Smooth muscle cell (in vitro differentiated cells): ENCODE measurements around the gene ATP10A. TPM values are rescaled to one million over a fixed set of nuclear protein-coding genes. Genes with fewer than 3 reads are reported as not detected.

Experiments used
- DNase-seq: peaks from one replicate; lab custom pipeline; 2025; ENCODE audit not compliant: unreplicated experiment; lab: John Stamatoyannopoulos, UW
- H2AFZ ChIP-seq: fragments of 200-600 bp; sonication (generic); 2 replicates; pipeline ENCODE4 v1.6.0; 2016; ENCODE audit warnings: antibody characterized with exemption, low read depth, mild to moderate bottlenecking
- H3F3A ChIP-seq: fragments of 200-600 bp; sonication (generic); 2 replicates; pipeline ENCODE4 v1.6.0; 2017; ENCODE audit warnings: antibody characterized with exemption, low read depth
- H3K27ac ChIP-seq: fragments of 200-600 bp; sonication (generic); 2 replicates; pipeline ENCODE4 v1.5.1; 2016; ENCODE audit warnings: low read depth, mild to moderate bottlenecking
- H3K27me3 ChIP-seq: fragments of 200-600 bp; sonication (generic); 2 replicates; pipeline ENCODE4 v1.6.1; 2016; ENCODE audit warnings: low read depth, mild to moderate bottlenecking
- H3K36me3 ChIP-seq: fragments of 200-600 bp; sonication (generic); 2 replicates; pipeline ENCODE4 v1.5.1; 2016; ENCODE audit warnings: low read depth
- H3K4me1 ChIP-seq: fragments of 200-600 bp; sonication (generic); 2 replicates; pipeline ENCODE4 v1.5.1; 2016; ENCODE audit warnings: low read depth
- H3K4me2 ChIP-seq: fragments of 200-600 bp; sonication (generic); 2 replicates; pipeline ENCODE4 v1.6.0; 2016; ENCODE audit warnings: mild to moderate bottlenecking
- H3K4me3 ChIP-seq: fragments of 200-600 bp; sonication (generic); 2 replicates; pipeline ENCODE4 v1.5.1; 2016; ENCODE audit warnings: mild to moderate bottlenecking
- H3K79me2 ChIP-seq: fragments of 200-600 bp; sonication (generic); 2 replicates; pipeline ENCODE4 v1.6.0; 2016; ENCODE audit warnings: low read depth, mild to moderate bottlenecking
- H3K9ac ChIP-seq: fragments of 200-600 bp; sonication (generic); 2 replicates; pipeline ENCODE4 v1.6.0; 2016; ENCODE audit warnings: low read depth
- H3K9me3 ChIP-seq: fragments of 200-600 bp; sonication (generic); replicated peaks from 2 replicates; pipeline ENCODE4 v1.5.1; 2016; ENCODE audit warnings: low read depth
- H4K20me1 ChIP-seq: fragments of 200-600 bp; sonication (generic); 2 replicates; pipeline ENCODE4 v1.6.0; 2016; ENCODE audit warnings: low read depth
- WGBS: methylation state at CpG from one replicate; pipeline ENCODE4 v1.1.7; 2016; ENCODE audit warnings: low lambda C conversion rate; 5-methylcytosine and 5-hydroxymethylcytosine counted together
- polyA plus RNA-seq: library from polyadenylated mRNA; unstranded; fragments of >200 nt; fragmentation: Nextera tagmentation; extraction: Ambion mirVana; gene quantifications from 2 replicates; pipeline ENCODE4 v1.2.1, GENCODE V29; 2016
- total RNA-seq: library from RNA; depleted of rRNA; stranded (reverse); fragments of >200 nt; gene quantifications from 2 replicates; pipeline ENCODE4 v1.2.3, GENCODE V29; 2014
- TF ChIP-seq, protein P1 (sequence below): fragments of 200-600 bp; sonication (generic); IDR thresholded peaks from 2 replicates; pipeline ENCODE4 v1.5.1; 2017; ENCODE audit warnings: borderline replicate concordance, mild to moderate bottlenecking, antibody characterized with exemption; ENCODE audit not compliant: insufficient read depth, poor library complexity, severe bottlenecking

ATP10A gene
- total and polyA plus RNA-seq, 2 experiments from 2014 or later, result 10.6 to 12.3 TPM

DNA sequence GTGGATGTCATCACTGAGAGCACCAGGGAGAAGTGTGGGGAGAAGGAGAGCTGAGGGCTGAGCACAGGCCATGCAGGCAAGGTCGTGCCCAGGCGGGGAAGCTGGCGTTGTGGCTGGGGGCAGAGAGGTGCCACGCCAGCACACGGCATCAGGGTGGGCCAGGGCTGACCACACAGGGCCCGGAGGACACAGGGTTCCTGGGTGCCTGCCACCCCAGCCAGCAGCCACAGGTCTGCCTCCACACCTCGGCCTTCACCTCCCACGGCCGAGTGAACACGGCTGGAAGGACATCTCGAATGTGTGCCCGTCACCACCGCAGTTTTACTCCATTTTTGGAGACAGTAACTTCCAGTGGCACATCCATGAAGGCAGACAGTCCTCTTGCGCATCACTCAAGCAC lies 77.1 kb downstream of the ATP10A start:
- WGBS, result 94% methylated on average over 14 of the region's 14 CpGs
- peak overlapping the region; percentile 82 for H3K4me2 ChIP-seq
- no peak overlapping the region for H3K4me3 ChIP-seq
- H3K27ac ChIP-seq, result peak overlapping the region; percentile 100
- peaks cover 19% of the 10 kb centered on the region for H3F3A ChIP-seq
- no peaks in the 10 kb centered on the region for H3K4me1 ChIP-seq
- H3K27me3 ChIP-seq, result no peaks in the 10 kb centered on the region
- no peaks in the 10 kb centered on the region for H3K36me3 ChIP-seq
- peaks cover 5% of the 10 kb centered on the region for H3K79me2 ChIP-seq
- TF ChIP-seq, protein P1, sequence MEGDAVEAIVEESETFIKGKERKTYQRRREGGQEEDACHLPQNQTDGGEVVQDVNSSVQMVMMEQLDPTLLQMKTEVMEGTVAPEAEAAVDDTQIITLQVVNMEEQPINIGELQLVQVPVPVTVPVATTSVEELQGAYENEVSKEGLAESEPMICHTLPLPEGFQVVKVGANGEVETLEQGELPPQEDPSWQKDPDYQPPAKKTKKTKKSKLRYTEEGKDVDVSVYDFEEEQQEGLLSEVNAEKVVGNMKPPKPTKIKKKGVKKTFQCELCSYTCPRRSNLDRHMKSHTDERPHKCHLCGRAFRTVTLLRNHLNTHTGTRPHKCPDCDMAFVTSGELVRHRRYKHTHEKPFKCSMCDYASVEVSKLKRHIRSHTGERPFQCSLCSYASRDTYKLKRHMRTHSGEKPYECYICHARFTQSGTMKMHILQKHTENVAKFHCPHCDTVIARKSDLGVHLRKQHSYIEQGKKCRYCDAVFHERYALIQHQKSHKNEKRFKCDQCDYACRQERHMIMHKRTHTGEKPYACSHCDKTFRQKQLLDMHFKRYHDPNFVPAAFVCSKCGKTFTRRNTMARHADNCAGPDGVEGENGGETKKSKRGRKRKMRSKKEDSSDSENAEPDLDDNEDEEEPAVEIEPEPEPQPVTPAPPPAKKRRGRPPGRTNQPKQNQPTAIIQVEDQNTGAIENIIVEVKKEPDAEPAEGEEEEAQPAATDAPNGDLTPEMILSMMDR, result no peak
- peak overlapping the region; percentile 92 for H3K9ac ChIP-seq
- H3K9me3 ChIP-seq, result no peaks in the 10 kb centered on the region
- DNase-seq, result no peak
- H2AFZ ChIP-seq, result no peak overlapping the region
- H4K20me1 ChIP-seq, result no peaks in the 10 kb centered on the region

DNA sequence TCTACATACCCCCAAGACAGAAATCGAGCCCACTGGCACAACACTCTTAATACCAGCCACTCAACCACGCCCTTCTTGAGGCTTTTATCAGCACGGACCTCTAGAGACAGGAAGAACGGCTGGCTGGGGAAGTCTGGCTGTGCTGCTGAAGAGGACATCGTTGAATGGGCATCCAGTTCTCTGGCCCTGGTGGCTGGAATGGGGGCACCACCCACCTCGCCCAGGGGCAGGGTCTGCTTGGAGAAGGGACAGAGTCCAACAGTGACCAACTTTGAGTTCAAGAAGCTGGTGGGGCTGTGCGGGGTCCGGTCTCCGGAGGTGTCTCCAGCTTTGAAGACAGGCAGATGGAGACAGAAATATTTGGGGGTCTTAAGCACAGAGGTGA lies 77.5 kb downstream of the ATP10A start:
- Histone ChIP-seq H2AFZ (no peak overlapping the region), H3K4me3 (no peak overlapping the region), H3K79me2 (peaks cover 5% of the 10 kb centered on the region), H4K20me1 (no peaks in the 10 kb centered on the region), H3K27me3 (no peaks in the 10 kb centered on the region), H3K9ac (peak overlapping the region; percentile 92), H3K9me3 (no peaks in the 10 kb centered on the region), H3K4me1 (no peaks in the 10 kb centered on the region), H3K27ac (peak overlapping the region; percentile 100), H3K36me3 (no peaks in the 10 kb centered on the region), H3K4me2 (peak overlapping the region; percentile 82), H3F3A (peaks cover 15% of the 10 kb centered on the region)
- no peak for DNase-seq
- 64% methylated on average over 9 of the region's 9 CpGs for WGBS
- TF ChIP-seq, protein P1, result peak; percentile 17

DNA sequence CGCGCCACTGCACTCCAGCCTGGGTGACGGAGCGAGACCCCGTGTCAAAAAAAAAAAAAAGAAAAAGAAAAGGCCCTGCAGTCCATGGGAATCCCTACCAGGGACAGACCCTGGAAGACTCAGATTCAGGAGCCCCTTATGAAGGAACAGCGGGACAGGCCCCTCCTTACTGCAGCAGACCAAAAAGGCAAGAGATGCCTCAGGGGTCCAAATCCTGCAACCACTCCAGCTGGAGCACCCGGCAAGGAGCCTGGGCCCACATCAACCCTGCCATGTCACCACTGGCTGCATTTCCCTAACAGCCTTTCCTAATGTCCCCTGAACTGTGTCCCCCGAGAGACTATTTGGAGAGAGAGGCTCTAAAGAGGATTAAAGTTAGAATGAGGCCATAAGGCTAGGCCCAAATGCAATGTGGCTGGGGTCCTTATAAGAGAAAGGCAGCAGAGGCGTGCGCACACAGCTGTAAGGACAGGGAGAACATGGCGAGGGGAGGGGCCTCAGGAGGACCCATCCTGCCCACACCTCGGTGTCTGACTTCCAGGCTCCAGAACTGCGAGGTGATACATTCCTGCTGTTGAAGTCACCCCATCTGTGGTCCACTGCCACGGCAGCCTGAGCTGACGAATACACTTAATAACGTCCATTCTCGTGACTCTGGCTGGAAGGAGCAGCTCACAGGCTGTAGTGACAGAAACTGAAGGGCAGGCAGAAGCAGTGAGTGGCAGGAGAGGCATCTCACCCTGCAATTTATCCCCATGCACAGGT lies 78.1 kb downstream of the ATP10A start:
- Histone ChIP-seq H3K4me1 (no peaks in the 10 kb centered on the region), H3K9me3 (no peaks in the 10 kb centered on the region), H3K4me2 (peak overlapping the region; percentile 82)

More for the DNA sequence above, 78.1 kb downstream of the ATP10A start:
- no peaks in the 10 kb centered on the region for H3K36me3 ChIP-seq
- no peaks in the 10 kb centered on the region for H3K27me3 ChIP-seq
- H3K27ac ChIP-seq, result peak overlapping the region; percentile 100
- H4K20me1 ChIP-seq, result no peaks in the 10 kb centered on the region
- no peak overlapping the region for H2AFZ ChIP-seq
- peaks cover 5% of the 10 kb centered on the region for H3K79me2 ChIP-seq
- TF ChIP-seq, protein P1, result no peak
- 56% methylated on average over 17 of the region's 17 CpGs for WGBS
- H3K9ac ChIP-seq, result peak overlapping the region; percentile 92
- no peak overlapping the region for H3K4me3 ChIP-seq
- peaks cover 14% of the 10 kb centered on the region for H3F3A ChIP-seq
- DNase-seq, result no peak
